ENCODE data around the gene PRSS27.

The PRSS27 gene

GRCh38 chr16:2720064-2720457 lies at the start of gene PRSS27:
Gene PRSS27, minus strand, starts transcription at chr16:2720224. Its CDS starts 64 bp downstream, at chr16:2720160.
- no peak for DNase-seq (ENCODE audit: low read depth)

GRCh38 chr16:2769675-2770056 lies 49.6 kb upstream of the PRSS27 start:
- no peak for DNase-seq (ENCODE audit: low read depth)

GRCh38 chr16:2769100-2769529 lies 49.1 kb upstream of the PRSS27 start:
- DNase-seq (ENCODE audit: low read depth) = no peak

- no peak for DNase-seq (ENCODE audit: low read depth)
Observed at GRCh38 chr16:2768403-2769089, 48.5 kb upstream of the PRSS27 start.

- no peak for DNase-seq (ENCODE audit: low read depth)
Observed at GRCh38 chr16:2767891-2768290, 47.9 kb upstream of the PRSS27 start.

GRCh38 chr16:2767140-2767731 lies 47.2 kb upstream of the PRSS27 start:
- no peak for DNase-seq (ENCODE audit: low read depth)

- DNase-seq (ENCODE audit: low read depth) = no peak
Observed at GRCh38 chr16:2766430-2767139, 46.6 kb upstream of the PRSS27 start.

GRCh38 chr16:2765462-2766404 lies 45.7 kb upstream of the PRSS27 start:
- no peak for DNase-seq (ENCODE audit: low read depth)

GRCh38 chr16:2764718-2765117 lies 44.7 kb upstream of the PRSS27 start:
- DNase-seq (ENCODE audit: low read depth) = no peak

GRCh38 chr16:2763173-2763572 lies 43.1 kb upstream of the PRSS27 start:
- DNase-seq (ENCODE audit: low read depth) = no peak

- no peak for DNase-seq (ENCODE audit: low read depth)
Observed at GRCh38 chr16:2762711-2763110, 42.7 kb upstream of the PRSS27 start.

- DNase-seq (ENCODE audit: low read depth) = no peak
Observed at GRCh38 chr16:2761886-2762583, 42.0 kb upstream of the PRSS27 start.

- DNase-seq (ENCODE audit: low read depth) = no peak
Observed at GRCh38 chr16:2761472-2761871, 41.4 kb upstream of the PRSS27 start.

GRCh38 chr16:2757344-2757743 lies 37.3 kb upstream of the PRSS27 start:
- no peak for DNase-seq (ENCODE audit: low read depth)

- no peak for DNase-seq (ENCODE audit: low read depth)
Observed at GRCh38 chr16:2756288-2757015, 36.4 kb upstream of the PRSS27 start.

GRCh38 chr16:2755158-2755557 lies 35.1 kb upstream of the PRSS27 start:
- no peak for DNase-seq (ENCODE audit: low read depth)

- DNase-seq (ENCODE audit: low read depth) = no peak
Observed at GRCh38 chr16:2753733-2754020, 33.7 kb upstream of the PRSS27 start.

- peak; percentile 49 for DNase-seq (ENCODE audit: low read depth)
Observed at GRCh38 chr16:2752850-2753732, 33.1 kb upstream of the PRSS27 start.

- peak; percentile 92 for DNase-seq (ENCODE audit: low read depth)
Observed at GRCh38 chr16:2752035-2752849, 32.2 kb upstream of the PRSS27 start, which contains the start of gene SRRM2. Gene SRRM2, plus strand, starts transcription at chr16:2752638. Its CDS starts 3,727 bp downstream, at chr16:2756365.
